Measurements from ENCODE around the gene TAF11L2. TPM values are rescaled to one million over a fixed set of nuclear protein-coding genes. Genes with fewer than 3 reads are reported as not detected.
A peak's percentile ranks its signal among the peaks of the same experiment; 100 is the strongest.
"Not testable (repeated sequence)": the region's sequence is repeated elsewhere in the genome, so short reads cannot be mapped to it uniquely, and the experiment has no call there.

Gene TAF11L2
- total RNA-seq, 1 experiment from 2014 or later, result not detected

GRCh38 chr5:17492770-17493169 lies 5.3 kb upstream of the TAF11L2 start:
- H3K9me3 Mint-ChIP-seq (ENCODE audit: low read depth, unreplicated experiment), result no peaks in the 10 kb centered on the region
- no peaks in the 10 kb centered on the region for H3K4me1 Mint-ChIP-seq (ENCODE audit: low read depth, unreplicated experiment)
- CTCF ChIA-PET, result no interaction called here
- TF ChIP-seq CTCF (IDR thresholded peaks at IDR 0.05; ENCODE audit: unreplicated experiment), result no peak
- intact Hi-C loops (cut with micrococcal nuclease; ENCODE audit: unreplicated experiment), result no loop called here
- no peak overlapping the region for H3K4me3 Mint-ChIP-seq (ENCODE audit: low read depth, unreplicated experiment)
- H3K36me3 Mint-ChIP-seq (ENCODE audit: insufficient read depth, unreplicated experiment), result no peaks in the 10 kb centered on the region
- no peak overlapping the region for H3K27ac Mint-ChIP-seq (ENCODE audit: unreplicated experiment)
- DNase-seq, result no peak
- no TSS peak for BruUV-seq (replicated peaks)
- no peaks in the 10 kb centered on the region for H3K27me3 Mint-ChIP-seq (ENCODE audit: unreplicated experiment)

- Mint-ChIP-seq H3K4me1 (ENCODE audit: low read depth, unreplicated experiment) (no peaks in the 10 kb centered on the region), H3K4me3 (ENCODE audit: low read depth, unreplicated experiment) (no peak overlapping the region), H3K36me3 (ENCODE audit: insufficient read depth, unreplicated experiment) (no peaks in the 10 kb centered on the region), H3K27me3 (ENCODE audit: unreplicated experiment) (no peaks in the 10 kb centered on the region), H3K9me3 (ENCODE audit: low read depth, unreplicated experiment) (peaks cover 2% of the 10 kb centered on the region), H3K27ac (ENCODE audit: unreplicated experiment) (no peak overlapping the region)
- CTCF ChIA-PET, result no interaction called here
- intact Hi-C loops (cut with micrococcal nuclease; ENCODE audit: unreplicated experiment), result no loop called here
- no peak for DNase-seq
- BruUV-seq (replicated peaks), result no TSS peak
- no peak for TF ChIP-seq CTCF (IDR thresholded peaks at IDR 0.05; ENCODE audit: unreplicated experiment)
Observed at GRCh38 chr5:17497446-17497845, 585 bp upstream of the TAF11L2 start.

GRCh38 chr5:17511775-17512325 lies 13.8 kb downstream of the TAF11L2 start:
- H3K36me3 Mint-ChIP-seq (ENCODE audit: insufficient read depth, unreplicated experiment), result no peaks in the 10 kb centered on the region
- H3K4me3 Mint-ChIP-seq (ENCODE audit: low read depth, unreplicated experiment), result no peak overlapping the region
- no peaks in the 10 kb centered on the region for H3K4me1 Mint-ChIP-seq (ENCODE audit: low read depth, unreplicated experiment)
- intact Hi-C loops (cut with micrococcal nuclease; ENCODE audit: unreplicated experiment), result no loop called here
- CTCF ChIA-PET, result no interaction called here
- no peak for DNase-seq
- no peak for TF ChIP-seq CTCF (IDR thresholded peaks at IDR 0.05; ENCODE audit: unreplicated experiment)
- peaks cover 12% of the 10 kb centered on the region for H3K27me3 Mint-ChIP-seq (ENCODE audit: unreplicated experiment)
- H3K27ac Mint-ChIP-seq (ENCODE audit: unreplicated experiment), result no peak overlapping the region
- H3K9me3 Mint-ChIP-seq (ENCODE audit: low read depth, unreplicated experiment), result peaks cover 9% of the 10 kb centered on the region
- no TSS peak for BruUV-seq (replicated peaks)

GRCh38 chr5:17517526-17517925 lies 19.5 kb downstream of the TAF11L2 start:
- H3K27ac Mint-ChIP-seq (ENCODE audit: unreplicated experiment); H3K36me3 Mint-ChIP-seq (ENCODE audit: insufficient read depth, unreplicated experiment); BruUV-seq (replicated peaks); H3K9me3 Mint-ChIP-seq (ENCODE audit: low read depth, unreplicated experiment); H3K4me3 Mint-ChIP-seq (ENCODE audit: low read depth, unreplicated experiment); CTCF ChIA-PET; intact Hi-C loops (cut with micrococcal nuclease; ENCODE audit: unreplicated experiment); H3K4me1 Mint-ChIP-seq (ENCODE audit: low read depth, unreplicated experiment); H3K27me3 Mint-ChIP-seq (ENCODE audit: unreplicated experiment): not testable (repeated sequence)
- peak; percentile 15 for DNase-seq

GRCh38 chr5:17518067-17518466 lies 20.0 kb downstream of the TAF11L2 start, which contains the start of gene TAF11L3:
TAF11L3 (plus strand) TSS chr5:17518367.
- CTCF ChIA-PET; H3K36me3 Mint-ChIP-seq (ENCODE audit: insufficient read depth, unreplicated experiment); H3K9me3 Mint-ChIP-seq (ENCODE audit: low read depth, unreplicated experiment); DNase-seq; H3K4me1 Mint-ChIP-seq (ENCODE audit: low read depth, unreplicated experiment); intact Hi-C loops (cut with micrococcal nuclease; ENCODE audit: unreplicated experiment); H3K27me3 Mint-ChIP-seq (ENCODE audit: unreplicated experiment); H3K27ac Mint-ChIP-seq (ENCODE audit: unreplicated experiment); BruUV-seq (replicated peaks); H3K4me3 Mint-ChIP-seq (ENCODE audit: low read depth, unreplicated experiment): not testable (repeated sequence)

GRCh38 chr5:17519508-17519907 lies 21.5 kb downstream of the TAF11L2 start:
- H3K9me3 Mint-ChIP-seq (ENCODE audit: low read depth, unreplicated experiment); H3K27ac Mint-ChIP-seq (ENCODE audit: unreplicated experiment); H3K27me3 Mint-ChIP-seq (ENCODE audit: unreplicated experiment); intact Hi-C loops (cut with micrococcal nuclease; ENCODE audit: unreplicated experiment); CTCF ChIA-PET; H3K4me1 Mint-ChIP-seq (ENCODE audit: low read depth, unreplicated experiment); DNase-seq; H3K36me3 Mint-ChIP-seq (ENCODE audit: insufficient read depth, unreplicated experiment); H3K4me3 Mint-ChIP-seq (ENCODE audit: low read depth, unreplicated experiment); BruUV-seq (replicated peaks): not testable (repeated sequence)

- BruUV-seq (replicated peaks); H3K4me1 Mint-ChIP-seq (ENCODE audit: low read depth, unreplicated experiment); H3K27me3 Mint-ChIP-seq (ENCODE audit: unreplicated experiment); H3K9me3 Mint-ChIP-seq (ENCODE audit: low read depth, unreplicated experiment); intact Hi-C loops (cut with micrococcal nuclease; ENCODE audit: unreplicated experiment); CTCF ChIA-PET; H3K27ac Mint-ChIP-seq (ENCODE audit: unreplicated experiment); H3K4me3 Mint-ChIP-seq (ENCODE audit: low read depth, unreplicated experiment); H3K36me3 Mint-ChIP-seq (ENCODE audit: insufficient read depth, unreplicated experiment); DNase-seq: not testable (repeated sequence)
Observed at GRCh38 chr5:17521501-17521900, 23.5 kb downstream of the TAF11L2 start, which contains the start of gene TAF11L4. TAF11L4 (plus strand) TSS chr5:17521801.

- DNase-seq; H3K27me3 Mint-ChIP-seq (ENCODE audit: unreplicated experiment); CTCF ChIA-PET; intact Hi-C loops (cut with micrococcal nuclease; ENCODE audit: unreplicated experiment); H3K4me1 Mint-ChIP-seq (ENCODE audit: low read depth, unreplicated experiment); H3K36me3 Mint-ChIP-seq (ENCODE audit: insufficient read depth, unreplicated experiment); H3K9me3 Mint-ChIP-seq (ENCODE audit: low read depth, unreplicated experiment); H3K27ac Mint-ChIP-seq (ENCODE audit: unreplicated experiment); BruUV-seq (replicated peaks); H3K4me3 Mint-ChIP-seq (ENCODE audit: low read depth, unreplicated experiment): not testable (repeated sequence)
Observed at GRCh38 chr5:17524935-17525334, 26.9 kb downstream of the TAF11L2 start, which contains the start of gene TAF11L5. TAF11L5 (plus strand) TSS chr5:17525235.

Measured in Calu3 (cell line).